Natural killer cell (primary cell): ENCODE results near the gene OR2Y1. TPM values are rescaled to one million over a fixed set of nuclear protein-coding genes. Genes with fewer than 3 reads are reported as not detected.

Experiments
- ATAC-seq, 3 donors: fragments of 150-1000 bp in 2 of 3; fragments of 200-7000 bp in 1 of 3; cut with Tn5 transposase; 1 replicate in 1 of 3; 2 replicates in 2 of 3; pipeline ENCODE4 v1.10.0; 2021; ENCODE audit warnings: mild to moderate bottlenecking in 2 of 3, moderate library complexity in 2 of 3
- DNase-seq, 2 donors: peaks; one replicate each; pipeline versions ENCODE4 v3.0.0 to v3.0.0-alpha.2; 2013 to 2021; ENCODE audit warnings: mixed read lengths in 1 of 2
- H3K27ac ChIP-seq: one replicate; pipeline ENCODE4 v1.5.1; 2013; ENCODE audit warnings: mild to moderate bottlenecking, low read length
- H3K27me3 ChIP-seq: one replicate; pipeline ENCODE4 v1.6.1; 2013; ENCODE audit warnings: low read length; ENCODE audit not compliant: control insufficient read depth, insufficient read depth
- H3K36me3 ChIP-seq: one replicate; pipeline ENCODE4 v1.6.1; 2013; ENCODE audit warnings: low read length; ENCODE audit not compliant: control insufficient read depth, insufficient read depth
- H3K4me1 ChIP-seq: one replicate; pipeline ENCODE4 v1.6.1; 2013; ENCODE audit warnings: low read length; ENCODE audit not compliant: control insufficient read depth, insufficient read depth
- H3K4me3 ChIP-seq: one replicate; pipeline ENCODE4 v1.5.1; 2013; ENCODE audit warnings: low read length
- H3K9me3 ChIP-seq: one replicate; pipeline ENCODE4 v1.6.1; 2013; ENCODE audit warnings: low read length; ENCODE audit not compliant: control insufficient read depth, insufficient read depth
- H3K27ac Mint-ChIP-seq, 2 donors: one replicate each; pipeline ENCODE4 v1.8.0; 2022; ENCODE audit warnings: mild to moderate bottlenecking in 2 of 2, mixed read lengths in 2 of 2, moderate library complexity in 1 of 2
- H3K27me3 Mint-ChIP-seq, 2 donors: one replicate each; pipeline ENCODE4 v1.8.0; 2022; ENCODE audit warnings: low read depth in 2 of 2, mixed read lengths in 2 of 2
- H3K36me3 Mint-ChIP-seq: one replicate; pipeline ENCODE4 v1.8.0; 2022; ENCODE audit warnings: mixed read lengths
- H3K4me1 Mint-ChIP-seq, 2 donors: one replicate each; pipeline ENCODE4 v1.8.0; 2022; ENCODE audit warnings: mixed read lengths in 2 of 2
- H3K4me3 Mint-ChIP-seq: one replicate; pipeline ENCODE4 v1.8.0; 2022; ENCODE audit warnings: mild to moderate bottlenecking, moderate library complexity, mixed read lengths
- H3K9me3 Mint-ChIP-seq, 2 donors: one replicate each; pipeline ENCODE4 v1.8.0; 2022; ENCODE audit warnings: mixed read lengths in 2 of 2
- WGBS: methylation state at CpG from one replicate; pipeline ENCODE4 v1.1.7; 2013; ENCODE audit warnings: missing lambda C conversion rate; ENCODE audit not compliant: insufficient coverage; 5-methylcytosine and 5-hydroxymethylcytosine counted together
- intact Hi-C: fragments of 100-400 bp; cut with micrococcal nuclease; formaldehyde crosslinking; loops from one replicate; pipeline ENCODE4 v1.14.2; 2022
- total RNA-seq, 4 donors: library from RNA; stranded (reverse); fragments of 120-200 nt in 1 of 4; gene quantifications; one replicate each; pipeline versions ENCODE4 v1.2.3 to v1.2.4, GENCODE V29; 2013 to 2022
- TF ChIP-seq, protein P1 (sequence below): fragments of 200-600 bp; IDR thresholded peaks from one replicate; pipeline ENCODE4 v1.8.0; 2022; ENCODE audit warnings: antibody characterized with exemption

OR2Y1 gene
- total RNA-seq, 3 donors from 2014 or later (not counting 1 experiment from before 2014, with no cell fraction given) = not detected

DNA sequence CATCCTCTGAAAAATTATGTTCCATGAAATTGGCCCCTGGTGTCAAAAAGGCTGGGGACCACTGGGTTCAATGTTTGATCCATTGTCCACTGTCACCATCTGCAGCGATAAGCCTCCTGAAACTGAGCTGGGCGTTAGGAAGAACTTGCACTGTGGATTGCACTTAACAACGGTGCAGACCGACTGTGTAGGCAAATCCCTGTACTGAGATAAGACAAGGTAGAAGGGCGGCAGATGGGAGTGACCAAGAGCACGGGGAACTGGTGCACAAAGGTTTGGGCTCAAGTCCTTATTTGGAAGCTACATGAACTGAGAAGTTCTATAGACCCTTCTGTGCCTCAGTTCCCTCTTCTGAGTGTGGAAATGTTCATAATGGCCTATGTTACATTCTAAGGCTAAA is 48.8 kb downstream of the OR2Y1 start:
- TF ChIP-seq, protein P1, sequence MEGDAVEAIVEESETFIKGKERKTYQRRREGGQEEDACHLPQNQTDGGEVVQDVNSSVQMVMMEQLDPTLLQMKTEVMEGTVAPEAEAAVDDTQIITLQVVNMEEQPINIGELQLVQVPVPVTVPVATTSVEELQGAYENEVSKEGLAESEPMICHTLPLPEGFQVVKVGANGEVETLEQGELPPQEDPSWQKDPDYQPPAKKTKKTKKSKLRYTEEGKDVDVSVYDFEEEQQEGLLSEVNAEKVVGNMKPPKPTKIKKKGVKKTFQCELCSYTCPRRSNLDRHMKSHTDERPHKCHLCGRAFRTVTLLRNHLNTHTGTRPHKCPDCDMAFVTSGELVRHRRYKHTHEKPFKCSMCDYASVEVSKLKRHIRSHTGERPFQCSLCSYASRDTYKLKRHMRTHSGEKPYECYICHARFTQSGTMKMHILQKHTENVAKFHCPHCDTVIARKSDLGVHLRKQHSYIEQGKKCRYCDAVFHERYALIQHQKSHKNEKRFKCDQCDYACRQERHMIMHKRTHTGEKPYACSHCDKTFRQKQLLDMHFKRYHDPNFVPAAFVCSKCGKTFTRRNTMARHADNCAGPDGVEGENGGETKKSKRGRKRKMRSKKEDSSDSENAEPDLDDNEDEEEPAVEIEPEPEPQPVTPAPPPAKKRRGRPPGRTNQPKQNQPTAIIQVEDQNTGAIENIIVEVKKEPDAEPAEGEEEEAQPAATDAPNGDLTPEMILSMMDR = no peak
- no peak overlapping the region for H3K27ac Mint-ChIP-seq
- Histone ChIP-seq H3K4me1 (peaks cover 27% of the 10 kb centered on the region), H3K27me3 (no peaks in the 10 kb centered on the region), H3K36me3 (no peaks in the 10 kb centered on the region), H3K9me3 (no peaks in the 10 kb centered on the region), H3K4me3 (no peak overlapping the region), H3K27ac (no peak overlapping the region)
- intact Hi-C loops = no loop called here
- H3K36me3 Mint-ChIP-seq = no peaks in the 10 kb centered on the region
- no peak for DNase-seq
- peaks cover 0 to 2% of the 10 kb centered on the region in 2 donors for H3K27me3 Mint-ChIP-seq
- ATAC-seq = no peak
- H3K9me3 Mint-ChIP-seq = no peaks in the 10 kb centered on the region
- 88% methylated on average over 6 of the region's 6 CpGs for WGBS
- H3K4me1 Mint-ChIP-seq = peaks cover 21 to 25% of the 10 kb centered on the region in 2 donors
- no peak overlapping the region for H3K4me3 Mint-ChIP-seq

DNA sequence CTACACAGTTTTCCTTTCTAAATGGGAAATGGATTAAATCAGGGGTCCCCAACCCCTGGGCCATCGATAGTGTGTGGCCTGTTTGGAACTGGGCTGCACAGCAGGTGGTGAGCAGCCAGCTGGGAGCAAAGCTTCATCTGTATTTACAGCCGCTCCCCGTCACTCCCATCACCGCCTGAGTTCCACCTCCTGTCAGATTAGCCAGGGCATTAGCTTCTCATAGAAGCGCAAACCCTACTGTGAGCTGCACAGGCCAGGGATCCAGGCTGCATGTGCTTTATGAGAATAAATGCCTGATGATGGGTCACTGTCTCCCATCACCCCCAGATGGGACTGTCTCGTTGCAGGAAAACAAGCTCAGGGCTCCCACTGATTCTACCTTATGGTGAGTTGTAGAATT is 49.3 kb downstream of the OR2Y1 start:
- H3K36me3 Mint-ChIP-seq = no peaks in the 10 kb centered on the region
- 92% methylated on average over 5 of the region's 6 CpGs for WGBS
- Histone ChIP-seq H3K36me3 (no peaks in the 10 kb centered on the region), H3K4me1 (peaks cover 27% of the 10 kb centered on the region), H3K27me3 (no peaks in the 10 kb centered on the region), H3K9me3 (no peaks in the 10 kb centered on the region), H3K27ac (peak overlapping the region; percentile 22), H3K4me3 (no peak overlapping the region)
- DNase-seq (no peak), ATAC-seq (no peak)
- H3K4me3 Mint-ChIP-seq = no peak overlapping the region
- intact Hi-C loops = no loop called here
- peaks cover 0 to 2% of the 10 kb centered on the region in 2 donors for H3K27me3 Mint-ChIP-seq
- TF ChIP-seq, protein P1 = no peak
- H3K9me3 Mint-ChIP-seq = no peaks in the 10 kb centered on the region
- peak overlapping the region; percentile 84 to 87 for H3K27ac Mint-ChIP-seq
- peaks cover 21 to 25% of the 10 kb centered on the region in 2 donors for H3K4me1 Mint-ChIP-seq

DNA sequence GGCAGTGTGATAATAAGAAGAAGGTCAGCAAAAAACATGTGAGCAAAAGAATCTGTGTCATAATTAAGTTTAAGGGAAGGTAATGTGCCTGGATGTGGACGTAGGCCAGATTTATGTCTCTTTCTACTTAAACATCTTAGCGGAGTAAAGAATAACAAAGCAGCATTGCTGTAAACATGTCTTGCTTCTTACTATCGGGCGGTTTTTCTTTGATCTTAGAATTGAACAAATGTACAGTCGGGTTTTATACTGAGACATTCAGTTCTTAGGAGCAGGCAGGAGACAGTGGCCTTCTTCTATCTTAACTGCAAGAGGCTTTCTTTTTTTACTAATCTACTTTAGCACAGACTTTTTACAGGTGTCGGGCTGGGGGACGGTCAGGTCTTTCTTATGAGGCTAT is 50.1 kb downstream of the OR2Y1 start:
- Mint-ChIP-seq H3K4me1 (peaks cover 21 to 25% of the 10 kb centered on the region in 2 donors), H3K4me3 (peak overlapping the region; percentile 77), H3K9me3 (no peaks in the 10 kb centered on the region), H3K36me3 (no peaks in the 10 kb centered on the region), H3K27ac (peak overlapping the region; percentile 84 to 87), H3K27me3 (peaks cover 0 to 2% of the 10 kb centered on the region in 2 donors)
- no peaks in the 10 kb centered on the region for H3K9me3 ChIP-seq
- no peaks in the 10 kb centered on the region for H3K36me3 ChIP-seq
- H3K27ac ChIP-seq = peak overlapping the region; percentile 47
- WGBS = 73% methylated on average over 7 of the region's 7 CpGs
- DNase-seq (peak in 1 of 2 donors; percentile 43), ATAC-seq (no peak)
- no peak overlapping the region for H3K4me3 ChIP-seq
- H3K4me1 ChIP-seq = peaks cover 27% of the 10 kb centered on the region
- no peaks in the 10 kb centered on the region for H3K27me3 ChIP-seq
- TF ChIP-seq, protein P1 = no peak
- intact Hi-C loops = no loop called here

Other genes with a start within 250 kb of the OR2Y1 start
- gene CNOT6, start 245.7 kb downstream of the OR2Y1 start, total RNA-seq = 10 to 100 TPM; 20.9 to 32.4 (median 26.1) TPM
- gene SCGB3A1, start 148.6 kb downstream of the OR2Y1 start, total RNA-seq = not detected
- under 1 TPM; 0.68 to 0.92 (median 0.78) TPM for gene FLT4, start 90.5 kb downstream of the OR2Y1 start, total RNA-seq
- gene MGAT1, start 62.7 kb upstream of the OR2Y1 start, total RNA-seq = 100 to 1,000 TPM; 105 to 149 (median 130) TPM
- gene ZFP62, start 121.2 kb upstream of the OR2Y1 start, total RNA-seq = 10 to 100 TPM; 16.6 to 21.0 (median 20.3) TPM
- gene BTNL8, start 159.1 kb upstream of the OR2Y1 start, total RNA-seq = under 1 TPM in 1 of 3 donors, not detected in 2; 0.75 TPM
- not detected for gene BTNL3, start 248.8 kb upstream of the OR2Y1 start, total RNA-seq